Measurements from ENCODE around the gene SLC12A4. TPM values are rescaled to one million over a fixed set of nuclear protein-coding genes. Genes with fewer than 3 reads are reported as not detected.
A peak's percentile ranks its signal among the peaks of the same experiment; 100 is the strongest.

Gene SLC12A4
- total and polyA plus RNA-seq, 2 of the 13 experiments (the other 11 are each of a cell fraction or from before 2014, with no cell fraction given) = 65.1 to 84.3 TPM

DNA sequence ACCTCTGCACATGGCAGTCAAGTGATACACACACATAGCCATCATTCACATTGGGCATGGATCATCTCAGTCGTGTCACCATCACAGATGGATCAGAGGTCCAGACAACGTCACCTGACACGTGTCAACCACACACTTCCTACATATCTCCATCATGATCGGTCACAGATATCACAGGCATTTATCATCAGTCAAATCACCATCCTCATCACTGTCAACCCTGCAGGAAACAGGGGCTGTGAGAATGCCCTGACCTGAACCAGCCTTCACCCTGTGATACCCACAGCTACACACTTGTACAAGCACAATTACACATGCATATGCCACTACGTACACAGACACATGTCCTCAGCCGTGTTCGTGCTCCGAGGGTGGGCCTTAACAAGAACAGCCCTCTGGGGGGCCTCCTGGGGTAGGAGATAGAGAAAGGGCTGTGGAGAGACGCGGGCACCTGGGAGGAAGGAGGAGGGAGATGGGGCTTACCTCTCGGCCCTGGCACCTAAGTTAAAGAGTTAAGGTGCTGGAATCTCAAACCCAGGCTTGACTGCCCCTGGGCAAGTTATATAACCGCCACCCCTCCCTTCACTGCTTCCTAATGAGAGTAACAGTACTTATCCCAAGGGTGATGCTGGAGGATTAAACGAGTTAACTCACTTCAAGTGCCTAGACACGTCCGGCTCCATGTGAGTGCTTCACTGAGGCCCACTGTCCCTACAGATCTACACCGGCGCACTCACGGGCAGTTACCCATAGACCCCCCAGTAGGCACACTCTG, 1.1 kb downstream of the SLC12A4 start (continued):
- TF ChIP-seq ZNF235 (CRISPR knock-in tag; IDR thresholded peaks at IDR 0.05; ENCODE audit: borderline replicate concordance) (0 out of 2 replicates have a peak, but pooled peaks have one; percentile 50), WIZ (CRISPR knock-in tag; IDR thresholded peaks at IDR 0.05) (no peak), MTF1 (CRISPR knock-in tag; IDR thresholded peaks at IDR 0.05) (no peak), NONO (IDR thresholded peaks at IDR 0.05) (no peak), NONO (CRISPR knock-in tag; conservative IDR thresholded peaks at IDR 0.05) (no peak; the same call in none of the 2 replicates), ATRX (CRISPR knock-in tag; IDR thresholded peaks at IDR 0.05; ENCODE audit: borderline replicate concordance) (no peak), ARID2 (CRISPR knock-in tag; IDR thresholded peaks at IDR 0.05; ENCODE audit: borderline replicate concordance) (peak; percentile 28; the same call in 1 of the 2 replicates), TBX2 (CRISPR knock-in tag; IDR thresholded peaks at IDR 0.05; ENCODE audit: borderline replicate concordance) (0 out of 2 replicates have a peak, but pooled peaks have one; percentile 6)
- TF ChIP-seq, protein P1, sequence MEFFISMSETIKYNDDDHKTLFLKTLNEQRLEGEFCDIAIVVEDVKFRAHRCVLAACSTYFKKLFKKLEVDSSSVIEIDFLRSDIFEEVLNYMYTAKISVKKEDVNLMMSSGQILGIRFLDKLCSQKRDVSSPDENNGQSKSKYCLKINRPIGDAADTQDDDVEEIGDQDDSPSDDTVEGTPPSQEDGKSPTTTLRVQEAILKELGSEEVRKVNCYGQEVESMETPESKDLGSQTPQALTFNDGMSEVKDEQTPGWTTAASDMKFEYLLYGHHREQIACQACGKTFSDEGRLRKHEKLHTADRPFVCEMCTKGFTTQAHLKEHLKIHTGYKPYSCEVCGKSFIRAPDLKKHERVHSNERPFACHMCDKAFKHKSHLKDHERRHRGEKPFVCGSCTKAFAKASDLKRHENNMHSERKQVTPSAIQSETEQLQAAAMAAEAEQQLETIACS (CRISPR knock-in tag; IDR thresholded peaks at IDR 0.05) = 0 out of 2 replicates have a peak, but pooled peaks have one; percentile 16

DNA sequence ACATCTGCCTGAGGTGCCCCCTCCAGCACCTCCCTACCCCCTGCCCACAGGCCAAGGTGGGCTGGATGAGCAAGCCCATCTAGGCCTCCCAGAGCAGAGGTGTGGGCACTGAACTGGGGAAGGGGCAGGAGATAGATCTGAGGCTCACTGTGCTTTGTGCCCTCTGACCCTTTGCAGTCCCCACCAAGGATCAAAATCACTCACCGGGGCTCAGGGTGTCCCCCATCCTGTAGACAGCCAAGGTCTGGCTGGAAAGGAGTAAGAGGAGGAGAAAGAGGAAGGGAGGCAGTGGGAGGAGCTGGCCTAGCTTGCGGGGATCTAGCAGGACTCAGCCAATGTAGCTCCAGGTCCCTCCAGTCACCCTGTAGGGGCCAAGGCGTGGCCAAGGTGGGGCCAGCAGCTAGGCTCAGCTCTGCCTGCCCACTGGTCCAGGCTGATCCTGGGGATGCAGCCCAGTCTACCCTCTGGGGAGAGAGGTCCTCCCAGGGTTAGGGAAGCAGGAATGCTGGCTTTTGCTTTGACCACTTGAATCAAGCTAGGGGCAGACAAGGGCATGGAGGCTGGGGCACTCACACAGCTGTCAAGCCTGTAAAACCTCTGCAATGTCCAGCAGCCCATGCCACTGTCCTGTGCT, 1.8 kb downstream of the SLC12A4 start:
- DNase-seq (ENCODE audit: low spot score) (peak; percentile 65), FAIRE-seq (peak; percentile 89), ATAC-seq (peak; percentile 67)
- H3K9me3 ChIP-seq (ENCODE audit: low read length) = no peaks in the 10 kb centered on the region
- in situ Hi-C loops (cut with HindIII; ENCODE audit: extremely low pct_ligation_motif_present, low pct_unique_long_range_greater_than_20kb) = no loop called here
- peaks cover 16% of the 10 kb centered on the region for H4K20me1 ChIP-seq (ENCODE audit: insufficient read depth, low read length)
- ChIA-PET POLR2A (interaction anchor here (0.5 to 12.9 kb wide), 21 partner anchors 9 to 405 kb away, joined by 3 to 226 read pairs (median 6); partner anchors contain the start of genes CTCF, CTRL, DDX28 and DPEP2), CTCF (ENCODE audit: low intra/inter-chr PET ratio, low total read pairs) (no interaction called here)
- no peaks in the 10 kb centered on the region; a peak in 1 of 5 replicates for H3K27me3 ChIP-seq (ENCODE audit: control insufficient read depth in 1 of 2, insufficient read depth in 2 of 2, low read length in 2 of 2)
- H3K79me2 ChIP-seq (ENCODE audit: insufficient read depth, low read length) = peaks cover 68% of the 10 kb centered on the region
- BruUV-seq (replicated peaks) = no TSS peak
- H3K36me3 ChIP-seq (replicated peaks in 1 of 2; ENCODE audit: control insufficient read depth in 1 of 2, insufficient read depth in 2 of 2, low read length in 2 of 2) = peaks cover 14 to 19% of the 10 kb centered on the region in 2 experiments
- peaks cover 62% of the 10 kb centered on the region for H3K4me1 ChIP-seq (ENCODE audit: insufficient read depth, low read length)
- intact Hi-C loops (cut with micrococcal nuclease; ENCODE audit: unreplicated experiment) = no loop called here
- H3K4me2 ChIP-seq (ENCODE audit: low read depth, low read length) = peak overlapping the region; percentile 92
- no peak overlapping the region for H2AFZ ChIP-seq (ENCODE audit: low read length)
- peak overlapping the region; percentile 97 for H3K9ac ChIP-seq (ENCODE audit: insufficient read depth, low read depth, low read length)
- 6% methylated on average over 3 of the region's 3 CpGs for WGBS (ENCODE audit: low lambda C conversion rate)
- H3K4me3 ChIP-seq (replicated peaks in 1 of 3; ENCODE audit: insufficient read depth in 1 of 3, low read depth in 2 of 3, low read length in 3 of 3) = peak overlapping the region; percentile 89 to 91 (median 90)
- peak overlapping the region; percentile 75 for H3K27ac ChIP-seq (ENCODE audit: extremely low read length, insufficient read depth, low read length)
- TF ChIP-seq ZNF260 (CRISPR knock-in tag; IDR thresholded peaks at IDR 0.05; ENCODE audit: borderline replicate concordance, low read depth) = no peak
- no peak for TF ChIP-seq NCOA5 (CRISPR knock-in tag; IDR thresholded peaks at IDR 0.05)
- no peak for TF ChIP-seq FOXP1 (IDR thresholded peaks at IDR 0.05)
- TF ChIP-seq FOXP1 (CRISPR knock-in tag; IDR thresholded peaks at IDR 0.05) = no peak
- TF ChIP-seq SETDB1 (CRISPR knock-in tag; IDR thresholded peaks at IDR 0.05; ENCODE audit: borderline replicate concordance) = no peak
- peak; percentile 51; the same call in 1 of the 2 replicates for TF ChIP-seq ZKSCAN5 (CRISPR knock-in tag; IDR thresholded peaks at IDR 0.05)
- TF ChIP-seq DNMT3B (CRISPR knock-in tag; conservative IDR thresholded peaks at IDR 0.05) = peak; percentile 36; the same call in 1 of the 2 replicates
- TF ChIP-seq TBL1XR1 (IDR thresholded peaks at IDR 0.05; ENCODE audit: borderline replicate concordance, low read length, partially characterized antibody) = no peak
- TF ChIP-seq ZNF747 (CRISPR knock-in tag; IDR thresholded peaks at IDR 0.05; ENCODE audit: borderline replicate concordance) = peak; percentile 61; the same call in 1 of the 2 replicates
- TF ChIP-seq, protein P2, sequence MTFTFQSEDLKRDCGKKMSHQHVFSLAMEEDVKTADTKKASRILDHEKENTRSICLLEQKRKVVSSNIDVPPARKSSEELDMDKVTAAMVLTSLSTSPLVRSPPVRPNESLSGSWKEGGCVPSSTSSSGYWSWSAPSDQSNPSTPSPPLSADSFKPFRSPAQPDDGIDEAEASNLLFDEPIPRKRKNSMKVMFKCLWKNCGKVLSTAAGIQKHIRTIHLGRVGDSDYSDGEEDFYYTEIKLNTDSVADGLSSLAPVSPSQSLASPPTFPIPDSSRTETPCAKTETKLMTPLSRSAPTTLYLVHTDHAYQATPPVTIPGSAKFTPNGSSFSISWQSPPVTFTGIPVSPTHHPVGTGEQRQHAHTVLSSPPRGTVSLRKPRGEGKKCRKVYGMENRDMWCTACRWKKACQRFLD (CRISPR knock-in tag; IDR thresholded peaks at IDR 0.05; ENCODE audit: borderline replicate concordance) = peak; percentile 84; the same call in 1 of the 2 replicates
- TF ChIP-seq TAF1 (CRISPR knock-in tag; IDR thresholded peaks at IDR 0.05) = peak; percentile 72; the same call in 1 of the 2 replicates
- TF ChIP-seq FOSL1 (CRISPR knock-in tag; IDR thresholded peaks at IDR 0.05; ENCODE audit: borderline replicate concordance) = no peak
